Neural cell (in vitro differentiated cells): ENCODE measurements around the gene GLRA1. TPM values are rescaled to one million over a fixed set of nuclear protein-coding genes. Genes with fewer than 3 reads are reported as not detected.

Experiments
- H2AFZ ChIP-seq: fragments of 200-600, 300-800 bp; sonication (generic), shearing (Covaris generic); 2 replicates; pipeline ENCODE4 v1.6.0; 2014; ENCODE audit warnings: low read depth, mild to moderate bottlenecking, antibody characterized with exemption, low read length, moderate library complexity
- H3F3A ChIP-seq: fragments of 200-600 bp; shearing (Covaris generic); 2 replicates; pipeline ENCODE4 v1.6.1; 2016; ENCODE audit warnings: mild to moderate bottlenecking, moderate library complexity, mixed read lengths, antibody characterized with exemption, low read length; ENCODE audit not compliant: insufficient read depth, poor library complexity, severe bottlenecking
- H3K27ac ChIP-seq: fragments of 200-600, 300-800 bp; sonication (generic), shearing (Covaris generic); 2 replicates; pipeline ENCODE4 v1.5.1; 2014; ENCODE audit warnings: mild to moderate bottlenecking, low read length, moderate library complexity
- H3K27me3 ChIP-seq: fragments of 300-800, 200-600 bp; sonication (generic), shearing (Covaris generic); 2 replicates; pipeline ENCODE4 v1.6.0; 2014; ENCODE audit warnings: mild to moderate bottlenecking, low read depth, low read length, moderate library complexity; ENCODE audit not compliant: insufficient read depth
- H3K36me3 ChIP-seq: fragments of 300-800, 200-600 bp; sonication (generic), shearing (Covaris generic); 2 replicates; pipeline ENCODE4 v1.5.1; 2014; ENCODE audit warnings: mild to moderate bottlenecking, antibody characterized with exemption, low read length, moderate library complexity; ENCODE audit not compliant: insufficient read depth
- H3K4me2 ChIP-seq: fragments of 300-800, 200-600 bp; sonication (generic), shearing (Covaris generic); 2 replicates; pipeline ENCODE4 v1.6.0; 2014; ENCODE audit warnings: mild to moderate bottlenecking, low read length
- H3K4me3 ChIP-seq: fragments of 300-800, 200-600 bp; sonication (generic), shearing (Covaris generic); 2 replicates; pipeline ENCODE4 v1.5.1; 2014; ENCODE audit warnings: mild to moderate bottlenecking, low read length, moderate library complexity
- H3K79me2 ChIP-seq: fragments of 200-600 bp; shearing (Covaris generic); replicated peaks from 2 replicates; pipeline ENCODE4 v1.6.0; 2014; ENCODE audit warnings: mild to moderate bottlenecking, low read length, moderate library complexity; ENCODE audit not compliant: insufficient read depth
- H3K9ac ChIP-seq: fragments of 300-800, 200-600 bp; sonication (generic), shearing (Covaris generic); 2 replicates; pipeline ENCODE4 v1.6.1; 2016; ENCODE audit warnings: mild to moderate bottlenecking, low read length, mixed read lengths
- H3K9me2 ChIP-seq: fragments of 200-600 bp; shearing (Covaris generic); 2 replicates; pipeline ENCODE4 v1.6.1; 2016; ENCODE audit warnings: mild to moderate bottlenecking, low read length, mixed read lengths; ENCODE audit not compliant: insufficient read depth
- H3K9me3 ChIP-seq: fragments of 200-600, 300-800 bp; sonication (generic), shearing (Covaris generic); 2 replicates; pipeline ENCODE4 v1.6.1; 2016; ENCODE audit warnings: mild to moderate bottlenecking, mixed run types, low read length, moderate library complexity, mixed read lengths
- H4K20me1 ChIP-seq: fragments of 200-600 bp; shearing (Covaris generic); 2 replicates; pipeline ENCODE4 v1.6.1; 2016; ENCODE audit warnings: mild to moderate bottlenecking, mixed run types; ENCODE audit not compliant: insufficient read depth
- CTCF ChIP-seq: fragments of 450-650 bp; IDR thresholded peaks from 2 replicates; pipeline ENCODE4 v1.5.1; 2014; ENCODE audit warnings: antibody characterized with exemption, mild to moderate bottlenecking, moderate library complexity; ENCODE audit not compliant: poor library complexity, severe bottlenecking
- EP300 ChIP-seq: fragments of 450-650 bp; conservative IDR thresholded peaks from 2 replicates; pipeline ENCODE4 v1.6.1; 2014; ENCODE audit warnings: antibody characterized with exemption, mild to moderate bottlenecking, moderate library complexity; ENCODE audit not compliant: poor library complexity, severe bottlenecking
- EZH2 ChIP-seq: fragments of 200-600, 300-800 bp; shearing (Covaris generic), sonication (generic); IDR thresholded peaks from 2 replicates; pipeline ENCODE4 v1.6.1; 2014; ENCODE audit warnings: antibody characterized with exemption, low read length, borderline replicate concordance, mild to moderate bottlenecking; ENCODE audit not compliant: insufficient read depth, poor library complexity, severe bottlenecking
- MXI1 ChIP-seq: fragments of 450-650 bp; conservative IDR thresholded peaks from 2 replicates; pipeline ENCODE4 v1.6.1; 2014; ENCODE audit warnings: antibody characterized with exemption, mild to moderate bottlenecking; ENCODE audit not compliant: poor library complexity, severe bottlenecking
- POLR2AphosphoS5 ChIP-seq: IDR thresholded peaks from 2 replicates; pipeline ENCODE4 v1.6.1; 2012
- RAD21 ChIP-seq: fragments of 450-650 bp; conservative IDR thresholded peaks from 2 replicates; pipeline ENCODE4 v1.6.1; 2014; ENCODE audit warnings: antibody characterized with exemption, mild to moderate bottlenecking, moderate library complexity
- REST ChIP-seq: IDR thresholded peaks from 2 replicates; pipeline ENCODE4 v1.6.1; 2012; ENCODE audit warnings: borderline replicate concordance
- SMC3 ChIP-seq: fragments of 450-650 bp; conservative IDR thresholded peaks from 2 replicates; pipeline ENCODE4 v1.6.1; 2014; ENCODE audit warnings: antibody characterized with exemption, mild to moderate bottlenecking, moderate library complexity; ENCODE audit not compliant: poor library complexity
- TAF1 ChIP-seq: IDR thresholded peaks from 2 replicates; pipeline ENCODE4 v1.6.1; 2012; ENCODE audit warnings: low read depth
- polyA plus RNA-seq: library from polyadenylated mRNA; depleted of rRNA; stranded (reverse); fragments of >200 nt; gene quantifications from 2 replicates; pipeline ENCODE4 v1.2.3, GENCODE V29; 2014

GLRA1 gene
- polyA plus RNA-seq, 1 donor from 2014 or later, result not detected

GRCh38 chr5:151781201-151781600 lies 143.4 kb downstream of the GLRA1 start:
- peaks cover 100% of the 10 kb centered on the region for H3K79me2 ChIP-seq
- TF ChIP-seq EZH2, result no peak
- no peak for TF ChIP-seq CTCF
- TF ChIP-seq REST, result no peak
- no peak for TF ChIP-seq POLR2AphosphoS5
- no peak for TF ChIP-seq MXI1
- no peak for TF ChIP-seq EP300
- no peak for TF ChIP-seq RAD21
- TF ChIP-seq TAF1, result no peak
- no peak for TF ChIP-seq SMC3
- no peaks in the 10 kb centered on the region for H3F3A ChIP-seq
- no peak overlapping the region for H3K4me3 ChIP-seq
- H3K9ac ChIP-seq, result no peak overlapping the region
- H3K9me3 ChIP-seq, result no peaks in the 10 kb centered on the region
- H3K36me3 ChIP-seq, result no peaks in the 10 kb centered on the region
- no peaks in the 10 kb centered on the region for H3K9me2 ChIP-seq
- H2AFZ ChIP-seq, result no peak overlapping the region
- no peak overlapping the region for H3K27ac ChIP-seq
- H3K4me2 ChIP-seq, result no peak overlapping the region
- H4K20me1 ChIP-seq, result no peaks in the 10 kb centered on the region
- no peaks in the 10 kb centered on the region for H3K27me3 ChIP-seq

- H3K36me3 ChIP-seq, result no peaks in the 10 kb centered on the region
- no peak for TF ChIP-seq EZH2
- TF ChIP-seq SMC3, result no peak
- H3K27ac ChIP-seq, result no peak overlapping the region
- H3K4me2 ChIP-seq, result no peak overlapping the region
- no peak overlapping the region for H3K4me3 ChIP-seq
- no peaks in the 10 kb centered on the region for H3K9me3 ChIP-seq
- H4K20me1 ChIP-seq, result no peaks in the 10 kb centered on the region
- H3K9me2 ChIP-seq, result no peaks in the 10 kb centered on the region
- no peaks in the 10 kb centered on the region for H3F3A ChIP-seq
- peaks cover 100% of the 10 kb centered on the region for H3K79me2 ChIP-seq
- H3K9ac ChIP-seq, result no peak overlapping the region
- no peak overlapping the region for H2AFZ ChIP-seq
- H3K27me3 ChIP-seq, result no peaks in the 10 kb centered on the region
Measured at GRCh38 chr5:151780348-151780747, 144.3 kb downstream of the GLRA1 start.
